Spleen (tissue), 7 donors: Measurements from ENCODE around the gene CYP26A1.

Experiments
- POLR2A ChIP-seq, 3 donors: fragments of 450-650 bp; IDR thresholded peaks; one replicate each; pipeline ENCODE4 v1.5.1; 2017; ENCODE audit warnings: antibody characterized with exemption in 3 of 3, mild to moderate bottlenecking in 1 of 3
- POLR2AphosphoS5 ChIP-seq, 3 donors: sonication (generic); formaldehyde crosslinking; IDR thresholded peaks; one replicate each; pipeline ENCODE4 v1.5.1; 2017; ENCODE audit warnings: antibody characterized with exemption in 3 of 3
- TF ChIP-seq, protein P1 (sequence below), 11 experiments: fragments of 200-600 bp in 7 of 11; fragments of 450-650 bp in 4 of 11; sonication (generic) in 4 of 11; IDR thresholded peaks in 8 of 11; conservative IDR thresholded peaks in 3 of 11; 1 replicate in 7 of 11; 2 replicates in 4 of 11; pipeline versions ENCODE4 v1.4.0 to v1.8.0; 2016 to 2021; ENCODE audit warnings: antibody characterized with exemption in 11 of 11, inconsistent platforms in 4 of 11, mild to moderate bottlenecking in 1 of 11
- donor health status: DM: no; HTN: no; CAD: no; lungs with moderate emphysema.
- donor health status: DM: no; HTN: no; CAD: no.
- donor health status: DM: no; HTN: no; CAD: no.

DNA sequence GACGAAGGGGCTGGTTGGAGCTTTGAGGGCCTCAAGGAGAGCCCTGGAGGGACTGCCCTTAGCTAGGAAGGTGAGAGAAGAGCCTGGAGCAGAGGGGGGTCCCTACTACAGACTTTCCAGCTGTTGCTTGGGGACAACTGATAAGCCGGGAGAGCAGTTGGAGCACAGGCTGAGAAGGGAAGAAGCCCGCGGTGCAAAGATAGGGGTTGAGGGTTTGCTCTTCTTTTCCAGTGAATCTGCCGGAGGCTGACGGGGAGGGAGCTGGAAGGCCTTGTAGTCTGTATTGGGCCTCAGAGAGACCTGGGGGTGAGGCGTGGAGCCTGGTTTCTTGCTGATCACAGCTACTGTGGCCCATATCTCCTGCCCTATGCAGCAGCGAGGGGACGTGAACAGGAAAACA is 23.7 kb downstream of the CYP26A1 start:
- TF ChIP-seq, protein P1, sequence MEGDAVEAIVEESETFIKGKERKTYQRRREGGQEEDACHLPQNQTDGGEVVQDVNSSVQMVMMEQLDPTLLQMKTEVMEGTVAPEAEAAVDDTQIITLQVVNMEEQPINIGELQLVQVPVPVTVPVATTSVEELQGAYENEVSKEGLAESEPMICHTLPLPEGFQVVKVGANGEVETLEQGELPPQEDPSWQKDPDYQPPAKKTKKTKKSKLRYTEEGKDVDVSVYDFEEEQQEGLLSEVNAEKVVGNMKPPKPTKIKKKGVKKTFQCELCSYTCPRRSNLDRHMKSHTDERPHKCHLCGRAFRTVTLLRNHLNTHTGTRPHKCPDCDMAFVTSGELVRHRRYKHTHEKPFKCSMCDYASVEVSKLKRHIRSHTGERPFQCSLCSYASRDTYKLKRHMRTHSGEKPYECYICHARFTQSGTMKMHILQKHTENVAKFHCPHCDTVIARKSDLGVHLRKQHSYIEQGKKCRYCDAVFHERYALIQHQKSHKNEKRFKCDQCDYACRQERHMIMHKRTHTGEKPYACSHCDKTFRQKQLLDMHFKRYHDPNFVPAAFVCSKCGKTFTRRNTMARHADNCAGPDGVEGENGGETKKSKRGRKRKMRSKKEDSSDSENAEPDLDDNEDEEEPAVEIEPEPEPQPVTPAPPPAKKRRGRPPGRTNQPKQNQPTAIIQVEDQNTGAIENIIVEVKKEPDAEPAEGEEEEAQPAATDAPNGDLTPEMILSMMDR (IDR thresholded peaks at IDR 0.05 in 8 of 11, conservative IDR thresholded peaks at IDR 0.05 in 3 of 11): no peak
- TF ChIP-seq POLR2A (IDR thresholded peaks at IDR 0.05) (no peak), POLR2AphosphoS5 (IDR thresholded peaks at IDR 0.05) (no peak)
